Activated CD4-positive, alpha-beta T cell treated with anti-CD3 and anti-CD28 coated beads for 4 hours (primary cell): ENCODE data around the gene CASP1.
"Not testable (repeated sequence)": the region's sequence is repeated elsewhere in the genome, so short reads cannot be mapped to it uniquely, and the experiment has no call there.

ENCODE experiments used
- DNase-seq, 2 donors: peaks; one replicate each; pipeline ENCODE4 v3.0.0-alpha.2; 2020

CASP1 gene

GRCh38 chr11:105045676-105046296 lies 10.8 kb upstream of the CASP1 start:
- DNase-seq: no peak

- DNase-seq: peak; percentile 31 to 35
Observed at GRCh38 chr11:105044557-105045524, 9.9 kb upstream of the CASP1 start, which contains the start of gene CARD16. Gene CARD16, minus strand, starts transcription at chr11:105045335. Its CDS starts 38 bp downstream, at chr11:105045297.

- no peak for DNase-seq
Observed at GRCh38 chr11:105042178-105042577, 7.2 kb upstream of the CASP1 start.

GRCh38 chr11:105040703-105041102 lies 5.8 kb upstream of the CASP1 start:
- DNase-seq: no peak

GRCh38 chr11:105034388-105034787 lies 556 bp downstream of the CASP1 start:
- not testable (repeated sequence) for DNase-seq

GRCh38 chr11:105033781-105034180 lies 1.2 kb downstream of the CASP1 start:
- DNase-seq: no peak

GRCh38 chr11:105033343-105033742 lies 1.6 kb downstream of the CASP1 start:
- no peak for DNase-seq

GRCh38 chr11:105032495-105032894 lies 2.4 kb downstream of the CASP1 start:
- DNase-seq: no peak

- no peak for DNase-seq
Observed at GRCh38 chr11:105027678-105028077, 7.3 kb downstream of the CASP1 start.

GRCh38 chr11:105024394-105024793 lies 10.6 kb downstream of the CASP1 start:
- DNase-seq: no peak

- DNase-seq: no peak
Observed at GRCh38 chr11:105023003-105023402, 11.9 kb downstream of the CASP1 start, which contains the start of gene CASP5. Gene CASP5, minus strand, starts transcription at chr11:105023168. Its CDS starts 32 bp downstream, at chr11:105023136.

GRCh38 chr11:105022527-105022926 lies 12.4 kb downstream of the CASP1 start:
- no peak for DNase-seq

GRCh38 chr11:105007463-105007862 lies 27.5 kb downstream of the CASP1 start:
- no peak for DNase-seq

- DNase-seq: no peak
Observed at GRCh38 chr11:105005451-105005845, 29.5 kb downstream of the CASP1 start.

- DNase-seq: no peak
Observed at GRCh38 chr11:105004021-105004420, 30.9 kb downstream of the CASP1 start.

GRCh38 chr11:105003151-105003550 lies 31.8 kb downstream of the CASP1 start:
- DNase-seq: no peak

GRCh38 chr11:105000797-105001196 lies 34.1 kb downstream of the CASP1 start:
- DNase-seq: peak; percentile 44 to 52

GRCh38 chr11:105000167-105000566 lies 34.8 kb downstream of the CASP1 start:
- DNase-seq: no peak

- no peak for DNase-seq
Observed at GRCh38 chr11:104999721-105000120, 35.2 kb downstream of the CASP1 start.

- DNase-seq: no peak
Observed at GRCh38 chr11:104997288-104997687, 37.7 kb downstream of the CASP1 start.

GRCh38 chr11:104995001-104995408 lies 39.9 kb downstream of the CASP1 start:
- no peak for DNase-seq

GRCh38 chr11:104992781-104993180 lies 42.2 kb downstream of the CASP1 start:
- no peak for DNase-seq

GRCh38 chr11:104991994-104992393 lies 43.0 kb downstream of the CASP1 start:
- DNase-seq: no peak

- DNase-seq: no peak
Observed at GRCh38 chr11:104984808-104985207, 50.1 kb downstream of the CASP1 start.
